Measurements from ENCODE around the gene ERMN. TPM values are rescaled to one million over a fixed set of nuclear protein-coding genes. Genes with fewer than 3 reads are reported as not detected.

The ERMN gene
- polyA plus RNA-seq, 1 donor (not counting 4 experiments of a cell fraction or from before 2014, with no cell fraction given): not detected

- no peak overlapping the region for H3K9ac ChIP-seq (ENCODE audit: control insufficient read depth, extremely low read depth, insufficient read depth, low read length)
- no peaks in the 10 kb centered on the region for H3K9me1 ChIP-seq (ENCODE audit: control insufficient read depth, extremely low read depth, insufficient read depth, low read length)
- no peak overlapping the region for H3K27ac ChIP-seq (ENCODE audit: control insufficient read depth, insufficient read depth, low read length)
- H4K20me1 ChIP-seq (ENCODE audit: control insufficient read depth, extremely low read depth, insufficient read depth, low read length): no peaks in the 10 kb centered on the region
- FAIRE-seq (no peak), DNase-seq (ENCODE audit: low read depth, low spot score) (no peak)
- no peaks in the 10 kb centered on the region for H3K4me1 ChIP-seq (ENCODE audit: control insufficient read depth, extremely low read depth, insufficient read depth, low read length)
- no peaks in the 10 kb centered on the region for H3K9me3 ChIP-seq (ENCODE audit: control insufficient read depth, low read depth, low read length)
- dilution Hi-C loops (cut with MboI; ENCODE audit: extremely low pct_ligation_motif_present, low sequenced_read_pairs): no loop called here
- H3K27me3 ChIP-seq (ENCODE audit: control insufficient read depth, extremely low read depth, insufficient read depth, low read length): no peaks in the 10 kb centered on the region
- no peak overlapping the region for H3K4me2 ChIP-seq (ENCODE audit: control insufficient read depth, extremely low read depth, insufficient read depth, low read depth, low read length)
- no peaks in the 10 kb centered on the region for H3K79me2 ChIP-seq (ENCODE audit: control insufficient read depth, insufficient read depth, low read length)
- no peak for TF ChIP-seq EZH2 (IDR thresholded peaks at IDR 0.05; ENCODE audit: low read length)
- no peak for TF ChIP-seq CTCF (optimal IDR thresholded peaks at IDR 0.05 in 1 of 3, IDR thresholded peaks at IDR 0.05 in 1 of 3, conservative IDR thresholded peaks at IDR 0.05 in 1 of 3; ENCODE audit: extremely low read depth in 1 of 3, insufficient read depth in 2 of 3, low read length in 3 of 3)
- H3K36me3 ChIP-seq (ENCODE audit: control insufficient read depth in 2 of 2, extremely low read depth in 1 of 2, insufficient read depth in 2 of 2, low read length in 2 of 2): no peaks in the 10 kb centered on the region
- no peak overlapping the region for H2AFZ ChIP-seq (ENCODE audit: control insufficient read depth, low read length)
- H3K4me3 ChIP-seq (ENCODE audit: control insufficient read depth in 2 of 3, extremely low read depth in 1 of 3, insufficient read depth in 2 of 3, low read depth in 1 of 3, low read length in 3 of 3): no peak overlapping the region
Observed at GRCh38 chr2:157327200-157327599, 1.6 kb upstream of the ERMN start.

- no peak for TF ChIP-seq EZH2 (IDR thresholded peaks at IDR 0.05; ENCODE audit: low read length)
- TF ChIP-seq CTCF (optimal IDR thresholded peaks at IDR 0.05 in 1 of 3, IDR thresholded peaks at IDR 0.05 in 1 of 3, conservative IDR thresholded peaks at IDR 0.05 in 1 of 3; ENCODE audit: extremely low read depth in 1 of 3, insufficient read depth in 2 of 3, low read length in 3 of 3): no peak
- no peaks in the 10 kb centered on the region for H3K9me3 ChIP-seq (ENCODE audit: control insufficient read depth, low read depth, low read length)
- no peak overlapping the region for H3K4me2 ChIP-seq (ENCODE audit: control insufficient read depth, extremely low read depth, insufficient read depth, low read depth, low read length)
- H3K27ac ChIP-seq (ENCODE audit: control insufficient read depth, insufficient read depth, low read length): no peak overlapping the region
- no peaks in the 10 kb centered on the region for H3K9me1 ChIP-seq (ENCODE audit: control insufficient read depth, extremely low read depth, insufficient read depth, low read length)
- DNase-seq (ENCODE audit: low read depth, low spot score) (no peak), FAIRE-seq (no peak)
- H3K79me2 ChIP-seq (ENCODE audit: control insufficient read depth, insufficient read depth, low read length): no peaks in the 10 kb centered on the region
- H2AFZ ChIP-seq (ENCODE audit: control insufficient read depth, low read length): no peak overlapping the region
- no peaks in the 10 kb centered on the region for H4K20me1 ChIP-seq (ENCODE audit: control insufficient read depth, extremely low read depth, insufficient read depth, low read length)
- H3K9ac ChIP-seq (ENCODE audit: control insufficient read depth, extremely low read depth, insufficient read depth, low read length): no peak overlapping the region
- H3K4me1 ChIP-seq (ENCODE audit: control insufficient read depth, extremely low read depth, insufficient read depth, low read length): no peaks in the 10 kb centered on the region
- no peak overlapping the region for H3K4me3 ChIP-seq (ENCODE audit: control insufficient read depth in 2 of 3, extremely low read depth in 1 of 3, insufficient read depth in 2 of 3, low read depth in 1 of 3, low read length in 3 of 3)
- dilution Hi-C loops (cut with MboI; ENCODE audit: extremely low pct_ligation_motif_present, low sequenced_read_pairs): no loop called here
- H3K27me3 ChIP-seq (ENCODE audit: control insufficient read depth, extremely low read depth, insufficient read depth, low read length): no peaks in the 10 kb centered on the region
- H3K36me3 ChIP-seq (ENCODE audit: control insufficient read depth in 2 of 2, extremely low read depth in 1 of 2, insufficient read depth in 2 of 2, low read length in 2 of 2): no peaks in the 10 kb centered on the region
Observed at GRCh38 chr2:157326698-157327097, 1.1 kb upstream of the ERMN start.

All from keratinocyte (primary cell).